ENCODE data around the gene BTNL2. TPM values are rescaled to one million over a fixed set of nuclear protein-coding genes. Genes with fewer than 3 reads are reported as not detected.

The BTNL2 gene
- total and polyA plus RNA-seq, 2 donors (not counting 3 experiments of a cell fraction or from before 2014, with no cell fraction given): not detected

GRCh38 chr6:32391505-32391904, 15.5 kb downstream of the BTNL2 start:
- Histone ChIP-seq H3K4me2 (ENCODE audit: insufficient read depth, low read length) (no peak overlapping the region), H3K9me3 (replicated peaks; ENCODE audit: control insufficient read depth, insufficient read depth, low read length) (no peaks in the 10 kb centered on the region), H2AFZ (ENCODE audit: low read depth, low read length) (no peak overlapping the region), H3K27me3 (ENCODE audit: control insufficient read depth in 2 of 2, insufficient read depth in 2 of 2, low read length in 2 of 2) (peaks cover 3 to 9% of the 10 kb centered on the region in 2 experiments), H3K4me3 (replicated peaks in 1 of 3; ENCODE audit: insufficient read depth in 1 of 3, low read depth in 1 of 3, low read length in 3 of 3) (no peak overlapping the region), H4K20me1 (replicated peaks; ENCODE audit: control insufficient read depth, extremely low read depth, insufficient read depth, low read length) (no peaks in the 10 kb centered on the region), H3K4me1 (ENCODE audit: control insufficient read depth, extremely low read depth, insufficient read depth, low read length) (peaks cover 13% of the 10 kb centered on the region), H3K27ac (ENCODE audit: insufficient read depth, low read depth, low read length) (no peak overlapping the region), H3K9me1 (replicated peaks; ENCODE audit: control insufficient read depth, extremely low read depth, insufficient read depth, low read length) (no peaks in the 10 kb centered on the region), H3K79me2 (ENCODE audit: control insufficient read depth, insufficient read depth, low read length) (no peaks in the 10 kb centered on the region), H3K36me3 (ENCODE audit: control insufficient read depth in 2 of 2, extremely low read depth in 1 of 2, insufficient read depth in 2 of 2, low read length in 2 of 2) (no peaks in the 10 kb centered on the region), H3K9ac (replicated peaks; ENCODE audit: extremely low read depth, insufficient read depth, low read length) (no peak overlapping the region)
- no peak for FAIRE-seq
- ChIA-PET POLR2A (no interaction called here), CTCF (no interaction called here)
- DNase-seq (ENCODE audit: low read depth, low spot score): no peak
- dilution Hi-C loops (cut with MboI; ENCODE audit: extremely low pct_ligation_motif_present, low sequenced_read_pairs) (no loop called here), intact Hi-C loops (cut with micrococcal nuclease) (no loop called here)
- TF ChIP-seq EZH2 (IDR thresholded peaks at IDR 0.05; ENCODE audit: borderline replicate concordance, low read depth, low read length, severe bottlenecking) (no peak), MAX (IDR thresholded peaks at IDR 0.05; ENCODE audit: insufficient read depth, insufficient read length) (no peak), MYC (IDR thresholded peaks at IDR 0.05; ENCODE audit: low read depth, low read length) (no peak), GATA2 (IDR thresholded peaks at IDR 0.05; ENCODE audit: insufficient read depth, insufficient read length, low read depth, low read length) (no peak), CTCF (IDR thresholded peaks at IDR 0.05; ENCODE audit: extremely low read depth in 1 of 2, insufficient read depth in 1 of 2, low read depth in 1 of 2, low read length in 2 of 2) (no peak), POLR2A (IDR thresholded peaks at IDR 0.05; ENCODE audit: low read depth, low read length) (no peak), FOS (IDR thresholded peaks at IDR 0.05; ENCODE audit: borderline replicate concordance, insufficient read depth, low read length) (no peak), JUN (IDR thresholded peaks at IDR 0.05; ENCODE audit: borderline replicate concordance, insufficient read depth, insufficient read length, low read depth) (no peak), POLR2AphosphoS5 (IDR thresholded peaks at IDR 0.05; ENCODE audit: insufficient read depth, low read depth, low read length) (no peak)
- no TSS peak for BruUV-seq (replicated peaks)
